NCI-H146 treated with DMSO at 0.1 percent for 48 hours (cell line): Measurements from ENCODE around the gene OR5A1.

ENCODE experiments used
- DNase-seq: peaks from one replicate; lab custom pipeline; 2025; ENCODE audit not compliant: unreplicated experiment; lab: John Stamatoyannopoulos, UW

Gene OR5A1

GRCh38 chr11:59475176-59475575, 38.9 kb downstream of the OR5A1 start:
- no peak for DNase-seq

- no peak for DNase-seq
These were observed 43.6 kb downstream of the OR5A1 start for GRCh38 chr11:59479906-59480305.

DNA sequence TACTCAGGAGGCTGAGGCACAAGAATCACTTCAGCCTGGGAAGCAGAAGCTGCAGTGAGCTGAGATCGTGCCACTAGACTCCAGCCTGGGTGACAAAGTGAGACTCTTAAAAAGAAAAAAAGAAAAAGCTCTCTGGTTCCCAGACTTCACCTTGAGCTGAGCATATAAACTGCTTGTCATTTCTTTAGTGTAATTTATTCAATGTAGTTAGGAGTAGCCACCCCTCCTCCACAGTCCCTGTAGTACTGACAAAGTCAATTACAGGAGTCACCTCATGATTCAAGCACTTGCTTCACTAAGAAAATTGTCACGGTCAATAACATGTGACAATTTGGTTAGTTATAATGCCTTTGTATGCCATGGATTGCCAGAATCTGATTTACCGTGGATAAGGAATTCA, 44.1 kb downstream of the OR5A1 start:
- no peak for DNase-seq
